ENCODE measurements around the gene SLC28A1.

DNA sequence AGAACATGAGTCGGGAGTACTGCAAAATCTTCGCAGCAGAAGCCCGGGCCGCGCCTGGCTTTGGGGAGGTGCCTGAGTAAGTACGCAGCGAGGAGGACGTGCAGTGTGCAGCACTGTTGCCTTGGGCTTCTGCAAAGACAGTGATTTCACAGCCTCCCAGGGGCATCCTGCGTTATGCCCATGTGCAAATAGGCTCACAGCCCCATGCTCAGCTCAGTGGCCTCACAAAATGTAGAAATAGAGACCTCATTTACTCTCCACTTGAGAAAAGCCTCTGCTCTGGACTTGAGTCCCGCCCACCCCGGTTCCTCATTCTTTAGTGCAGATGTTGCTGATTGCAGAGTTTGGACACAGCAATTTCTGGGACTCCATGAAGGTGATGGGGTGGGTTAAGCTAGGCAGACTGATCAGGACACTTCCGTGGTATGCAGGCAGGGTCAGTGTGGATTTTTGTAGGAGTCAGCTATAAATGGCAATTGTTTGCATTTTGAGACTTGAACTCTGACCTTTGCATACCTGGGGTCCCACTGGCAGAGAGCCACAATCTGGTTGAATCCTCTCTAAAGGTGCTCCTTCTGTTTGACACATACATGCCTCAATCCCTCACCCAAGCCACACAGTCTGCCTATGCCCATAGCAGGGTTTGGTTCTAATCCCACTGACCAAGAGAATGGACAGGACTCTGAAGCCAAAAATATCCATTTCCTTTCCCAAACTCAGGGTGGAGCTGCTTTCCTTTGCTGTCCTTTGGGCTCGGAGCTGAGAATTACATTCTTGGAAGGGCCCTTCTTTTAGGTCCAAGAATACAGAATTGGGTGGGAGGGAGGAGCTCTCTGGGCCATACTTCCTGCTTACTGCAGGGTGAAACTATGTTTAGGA lies 20.7 kb upstream of the SLC28A1 start:
- TF ChIP-seq, protein P1, sequence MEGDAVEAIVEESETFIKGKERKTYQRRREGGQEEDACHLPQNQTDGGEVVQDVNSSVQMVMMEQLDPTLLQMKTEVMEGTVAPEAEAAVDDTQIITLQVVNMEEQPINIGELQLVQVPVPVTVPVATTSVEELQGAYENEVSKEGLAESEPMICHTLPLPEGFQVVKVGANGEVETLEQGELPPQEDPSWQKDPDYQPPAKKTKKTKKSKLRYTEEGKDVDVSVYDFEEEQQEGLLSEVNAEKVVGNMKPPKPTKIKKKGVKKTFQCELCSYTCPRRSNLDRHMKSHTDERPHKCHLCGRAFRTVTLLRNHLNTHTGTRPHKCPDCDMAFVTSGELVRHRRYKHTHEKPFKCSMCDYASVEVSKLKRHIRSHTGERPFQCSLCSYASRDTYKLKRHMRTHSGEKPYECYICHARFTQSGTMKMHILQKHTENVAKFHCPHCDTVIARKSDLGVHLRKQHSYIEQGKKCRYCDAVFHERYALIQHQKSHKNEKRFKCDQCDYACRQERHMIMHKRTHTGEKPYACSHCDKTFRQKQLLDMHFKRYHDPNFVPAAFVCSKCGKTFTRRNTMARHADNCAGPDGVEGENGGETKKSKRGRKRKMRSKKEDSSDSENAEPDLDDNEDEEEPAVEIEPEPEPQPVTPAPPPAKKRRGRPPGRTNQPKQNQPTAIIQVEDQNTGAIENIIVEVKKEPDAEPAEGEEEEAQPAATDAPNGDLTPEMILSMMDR (IDR thresholded peaks at IDR 0.05 in 2 of 3, conservative IDR thresholded peaks at IDR 0.05 in 1 of 3; ENCODE audit: borderline replicate concordance in 1 of 3, insufficient read depth in 1 of 3, low read depth in 2 of 3, low read length in 2 of 3), result no peak; a peak in 1 of 6 replicates
- no peak for TF ChIP-seq POLR2A (IDR thresholded peaks at IDR 0.05; ENCODE audit: borderline replicate concordance, extremely low read depth, insufficient read depth, insufficient read length)
- no peak for TF ChIP-seq EZH2 (IDR thresholded peaks at IDR 0.05)
- TF ChIP-seq ZNF274 (IDR thresholded peaks at IDR 0.05; ENCODE audit: low read depth, low read length), result no peak
- TF ChIP-seq YY1 (IDR thresholded peaks at IDR 0.05; ENCODE audit: extremely low read depth, insufficient replicate concordance, low read depth, low read length), result no peak
- TF ChIP-seq, protein P2, sequence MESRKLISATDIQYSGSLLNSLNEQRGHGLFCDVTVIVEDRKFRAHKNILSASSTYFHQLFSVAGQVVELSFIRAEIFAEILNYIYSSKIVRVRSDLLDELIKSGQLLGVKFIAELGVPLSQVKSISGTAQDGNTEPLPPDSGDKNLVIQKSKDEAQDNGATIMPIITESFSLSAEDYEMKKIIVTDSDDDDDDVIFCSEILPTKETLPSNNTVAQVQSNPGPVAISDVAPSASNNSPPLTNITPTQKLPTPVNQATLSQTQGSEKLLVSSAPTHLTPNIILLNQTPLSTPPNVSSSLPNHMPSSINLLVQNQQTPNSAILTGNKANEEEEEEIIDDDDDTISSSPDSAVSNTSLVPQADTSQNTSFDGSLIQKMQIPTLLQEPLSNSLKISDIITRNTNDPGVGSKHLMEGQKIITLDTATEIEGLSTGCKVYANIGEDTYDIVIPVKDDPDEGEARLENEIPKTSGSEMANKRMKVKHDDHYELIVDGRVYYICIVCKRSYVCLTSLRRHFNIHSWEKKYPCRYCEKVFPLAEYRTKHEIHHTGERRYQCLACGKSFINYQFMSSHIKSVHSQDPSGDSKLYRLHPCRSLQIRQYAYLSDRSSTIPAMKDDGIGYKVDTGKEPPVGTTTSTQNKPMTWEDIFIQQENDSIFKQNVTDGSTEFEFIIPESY (IDR thresholded peaks at IDR 0.05; ENCODE audit: extremely low read depth, insufficient replicate concordance, low read length), result no peak
- TF ChIP-seq FOSL1 (IDR thresholded peaks at IDR 0.05; ENCODE audit: low read depth), result no peak
- no peak for TF ChIP-seq POLR2AphosphoS5 (IDR thresholded peaks at IDR 0.05; ENCODE audit: low read depth, low read length)
- TF ChIP-seq, protein P3, sequence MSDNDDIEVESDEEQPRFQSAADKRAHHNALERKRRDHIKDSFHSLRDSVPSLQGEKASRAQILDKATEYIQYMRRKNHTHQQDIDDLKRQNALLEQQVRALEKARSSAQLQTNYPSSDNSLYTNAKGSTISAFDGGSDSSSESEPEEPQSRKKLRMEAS (IDR thresholded peaks at IDR 0.05), result no peak
- TF ChIP-seq CEBPB (IDR thresholded peaks at IDR 0.05; ENCODE audit: low read depth), result no peak
